Testis (tissue), 2 donors: ENCODE data around the gene GATAD1.

Source experiments
- CTCF ChIP-seq, 3 experiments: fragments of 450-650 bp in 2 of 3; fragments of 200-600 bp in 1 of 3; sonication (generic) in 1 of 3; IDR thresholded peaks; one replicate each; pipeline ENCODE4 v1.5.1; 2016 to 2019; ENCODE audit warnings: antibody characterized with exemption in 3 of 3, mild to moderate bottlenecking in 2 of 3, moderate library complexity in 1 of 3
- POLR2A ChIP-seq: fragments of 450-650 bp; IDR thresholded peaks from one replicate; pipeline ENCODE4 v1.6.1; 2017; ENCODE audit warnings: antibody characterized with exemption, mild to moderate bottlenecking, moderate library complexity

- TF ChIP-seq POLR2A, result no peak
- no peak for TF ChIP-seq CTCF (IDR thresholded peaks at IDR 0.05)
Observed at GRCh38 chr7:92464515-92464914, 17.2 kb downstream of the GATAD1 start.
